Islet precursor cell (in vitro differentiated cells): ENCODE results near the gene SLC7A1.

ENCODE experiments used
- DNase-seq: peaks from one replicate; pipeline ENCODE4 v3.0.0-alpha.2; 2018

SLC7A1 gene

DNA sequence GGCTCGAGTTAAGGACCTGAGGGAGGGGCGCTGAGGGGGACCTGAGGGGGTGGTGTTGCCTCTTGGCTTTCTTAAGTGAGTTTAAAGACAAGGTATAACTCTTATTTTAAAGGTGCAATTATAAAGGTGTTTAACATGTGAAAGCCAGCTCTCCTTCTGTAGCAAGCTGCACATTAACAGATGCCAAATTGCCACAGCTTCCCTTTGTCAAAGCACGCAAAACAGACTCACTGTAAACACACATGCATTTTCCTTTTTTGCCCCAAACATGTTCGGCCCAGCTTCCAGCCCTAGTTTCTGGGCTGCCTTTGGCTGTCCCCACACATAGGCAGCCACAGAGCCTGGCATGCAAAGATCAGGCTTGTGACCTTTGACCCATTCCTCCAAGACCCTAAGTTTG lies 111.9 kb downstream of the SLC7A1 start:
- DNase-seq = no peak

DNA sequence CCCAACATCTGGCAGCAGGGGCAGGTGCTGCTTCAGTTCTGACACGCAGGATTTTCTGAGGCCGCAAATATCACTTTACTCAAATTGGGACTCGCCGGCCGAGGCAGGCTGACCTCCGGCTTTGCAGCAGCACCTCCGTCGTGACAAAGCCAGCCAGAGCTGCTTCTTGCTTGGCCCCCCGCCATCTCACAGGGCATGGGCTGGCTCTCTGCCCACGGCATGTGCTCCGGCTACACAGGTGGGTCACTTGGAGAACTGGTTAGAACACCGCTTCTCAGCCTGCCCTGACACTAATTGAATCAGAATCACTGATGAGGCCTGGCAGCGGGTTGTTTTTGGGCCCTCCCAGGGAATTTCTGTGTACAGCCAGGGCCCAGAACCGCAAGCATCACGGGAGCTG lies 112.3 kb downstream of the SLC7A1 start:
- DNase-seq = no peak

GRCh38 chr13:29482504-29482903 lies 113.0 kb downstream of the SLC7A1 start:
- no peak for DNase-seq

GRCh38 chr13:29481603-29482002 lies 113.9 kb downstream of the SLC7A1 start:
- no peak for DNase-seq

DNA sequence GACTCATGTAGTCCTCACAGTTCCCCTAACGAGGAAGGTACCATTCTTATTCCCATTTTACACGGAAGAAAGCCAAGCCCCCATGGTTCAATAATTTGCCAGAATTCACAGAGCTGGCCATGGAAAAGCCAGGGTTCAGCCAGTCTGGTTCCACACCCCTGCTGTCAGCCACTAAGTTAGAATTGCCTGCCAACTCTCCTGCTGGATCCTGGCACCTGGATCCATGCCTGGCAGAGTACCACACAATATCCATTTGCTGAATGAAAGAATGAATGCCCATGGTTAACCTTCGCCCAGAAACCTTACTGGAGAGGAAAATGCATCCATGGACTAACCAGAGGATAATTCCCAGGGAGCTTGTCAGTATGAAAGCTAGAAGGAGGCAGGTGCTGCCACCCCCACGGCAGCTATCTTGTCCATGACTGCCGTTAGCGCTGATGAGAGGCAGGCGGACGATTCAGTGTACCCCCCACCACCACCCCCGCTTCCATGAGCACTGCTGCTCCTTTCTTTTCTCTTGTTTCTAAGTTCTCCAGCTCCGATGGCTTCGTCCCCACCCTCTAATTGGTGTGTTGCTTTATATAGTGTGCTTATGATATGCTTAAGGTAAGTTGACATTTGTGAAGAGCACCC lies 114.5 kb downstream of the SLC7A1 start:
- no peak for DNase-seq

DNA sequence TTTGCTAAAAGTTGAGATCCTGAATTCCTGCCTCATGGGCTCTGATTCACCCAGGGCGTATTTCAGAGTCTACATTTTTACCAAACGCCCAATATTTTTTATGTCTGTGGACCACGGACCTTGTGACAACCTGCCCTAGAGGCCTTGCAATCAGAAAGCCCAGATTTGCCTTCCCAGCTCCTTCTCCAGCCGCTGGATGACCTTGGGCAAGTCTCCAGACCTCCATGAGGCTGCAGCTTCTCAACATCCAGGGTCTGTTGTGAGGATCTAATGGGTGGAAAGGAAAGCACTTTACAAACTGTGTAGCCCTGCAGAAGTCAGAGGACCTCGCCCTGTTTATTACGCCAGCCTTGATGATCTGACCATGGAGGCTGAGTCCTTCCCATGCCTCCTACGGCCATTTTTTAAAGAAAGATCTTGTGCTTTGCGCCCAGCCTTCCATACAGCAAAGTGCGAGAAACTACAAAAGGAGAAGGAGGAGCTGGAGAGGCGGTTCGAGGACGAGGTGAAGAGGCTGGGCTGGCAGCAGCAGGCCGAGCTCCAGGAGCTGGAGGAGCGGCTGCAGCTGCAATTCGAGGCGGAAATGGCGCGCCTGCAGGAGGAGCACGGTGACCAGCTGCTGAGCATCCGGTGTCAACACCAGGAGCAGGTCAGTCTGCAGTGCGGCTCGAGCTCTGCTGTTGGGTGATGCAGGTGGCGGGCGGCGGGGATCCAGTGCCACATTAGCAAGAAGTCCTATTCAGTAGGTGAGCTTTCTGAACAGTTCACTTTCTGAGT lies 115.6 kb downstream of the SLC7A1 start:
- no peak for DNase-seq

DNA sequence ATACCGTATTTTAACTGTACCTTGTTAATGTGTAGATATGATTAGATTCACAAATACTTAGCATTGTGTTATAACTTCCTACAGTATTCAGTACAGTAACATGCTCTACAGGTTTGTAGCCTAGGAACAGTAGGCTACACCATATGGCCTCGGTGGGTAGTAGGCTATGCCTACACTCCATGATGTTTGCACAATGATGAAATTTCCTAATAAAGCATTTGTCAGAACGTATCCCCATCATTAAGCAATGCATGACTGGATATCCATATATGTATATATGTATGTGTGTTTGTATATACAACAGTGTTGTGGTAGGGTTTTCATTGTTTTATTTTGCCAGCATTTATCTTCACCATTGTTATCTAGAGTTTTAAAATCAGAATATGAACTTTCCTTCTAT lies 119.4 kb downstream of the SLC7A1 start:
- no peak for DNase-seq

GRCh38 chr13:29474991-29475390 lies 120.5 kb downstream of the SLC7A1 start:
- no peak for DNase-seq

DNA sequence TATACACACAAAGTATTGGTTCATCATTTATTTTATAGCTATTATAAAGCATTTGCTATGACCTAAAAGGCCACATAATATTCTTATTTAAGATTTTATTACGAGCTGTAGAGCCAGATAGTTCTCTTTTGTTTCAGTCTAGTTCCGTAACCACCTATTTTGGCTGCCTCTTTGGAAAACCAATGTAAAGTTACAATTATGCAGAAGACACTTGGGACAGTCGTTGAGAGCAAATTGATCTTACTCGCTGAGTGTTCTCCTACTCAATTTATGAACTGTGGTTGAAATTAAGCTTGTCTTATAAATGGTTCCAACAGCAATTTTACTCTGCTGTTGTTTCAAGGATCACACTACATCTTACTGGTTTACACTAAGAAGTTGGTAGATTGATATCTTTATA lies 122.3 kb downstream of the SLC7A1 start:
- DNase-seq = no peak

GRCh38 chr13:29472332-29472961 lies 123.0 kb downstream of the SLC7A1 start:
- peak; percentile 76 for DNase-seq

- no peak for DNase-seq
Observed at GRCh38 chr13:29471551-29471950, 123.9 kb downstream of the SLC7A1 start.

DNA sequence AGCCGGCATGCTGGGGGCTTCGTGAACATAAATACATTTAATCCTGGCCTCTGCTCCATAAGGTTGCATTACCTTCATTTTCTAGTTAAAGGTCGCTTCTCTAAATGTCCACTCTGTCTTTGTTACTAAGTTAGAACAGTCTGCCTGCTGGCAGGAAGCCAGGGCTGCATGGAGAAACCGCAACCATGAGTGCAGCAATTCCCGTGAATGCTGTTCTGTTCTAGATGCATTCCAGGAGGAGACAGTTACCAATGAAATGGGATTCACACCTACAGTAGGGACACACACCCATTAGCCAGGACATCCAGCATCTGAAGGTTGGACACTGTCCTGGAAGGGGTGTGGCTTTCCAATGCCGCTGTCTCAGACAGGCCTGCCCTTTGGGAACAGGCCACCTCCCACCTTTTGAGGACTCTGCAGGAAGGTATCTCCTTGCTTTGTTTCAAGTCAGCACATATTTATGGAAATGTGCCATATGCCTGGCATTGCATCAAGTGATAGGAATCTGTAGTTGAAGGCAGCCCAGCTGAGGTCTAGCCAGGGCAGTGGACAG lies 129.7 kb downstream of the SLC7A1 start:
- peak; percentile 66 for DNase-seq

GRCh38 chr13:29464105-29464679 lies 131.3 kb downstream of the SLC7A1 start:
- DNase-seq = peak; percentile 48

GRCh38 chr13:29459813-29460355 lies 135.6 kb downstream of the SLC7A1 start:
- peak; percentile 25 for DNase-seq
